ENCODE data around the gene TIMM29. TPM values are rescaled to one million over a fixed set of nuclear protein-coding genes. Genes with fewer than 3 reads are reported as not detected.

Gene TIMM29
- total RNA-seq, 4 donors from 2014 or later, result 7.6 to 40.5 (median 28.5) TPM

GRCh38 chr19:10892256-10892655, 36.4 kb upstream of the TIMM29 start:
- intact Hi-C loops (cut with DNase I; ENCODE audit: low total_unique reads), result no loop called here
- H3K27me3 ChIP-seq, result no peaks in the 10 kb centered on the region
- H3K9me3 ChIP-seq, result no peaks in the 10 kb centered on the region
- peaks cover 0 to 5% of the 10 kb centered on the region in 2 donors for H3K4me1 ChIP-seq
- H3K4me3 ChIP-seq, result no peak overlapping the region
- H3K27ac ChIP-seq, result no peak overlapping the region
- H3K36me3 ChIP-seq, result no peaks in the 10 kb centered on the region
- DNase-seq, result no peak
- no peak for TF ChIP-seq POLR2A (IDR thresholded peaks at IDR 0.05)

DNA sequence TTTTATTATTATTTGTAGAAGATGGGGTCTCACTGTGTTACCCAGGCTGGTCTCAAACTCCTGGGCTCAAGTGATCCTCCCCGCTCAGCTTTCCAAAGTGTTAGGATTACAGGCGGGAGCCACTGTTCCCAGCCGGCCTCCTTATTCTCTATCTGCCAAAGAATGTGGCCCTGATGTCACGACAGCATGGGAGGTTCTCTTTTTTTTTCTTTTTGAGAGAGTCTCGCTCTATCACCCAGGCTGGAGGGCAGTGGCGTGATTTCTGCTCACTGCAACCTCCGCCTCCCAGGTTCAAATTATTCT, 33.7 kb upstream of the TIMM29 start:
- H3K9me3 ChIP-seq, result no peaks in the 10 kb centered on the region
- intact Hi-C loops (cut with DNase I; ENCODE audit: low total_unique reads), result no loop called here
- no peaks in the 10 kb centered on the region for H3K27me3 ChIP-seq
- peaks cover 0 to 5% of the 10 kb centered on the region in 2 donors for H3K4me1 ChIP-seq
- H3K27ac ChIP-seq, result no peak overlapping the region
- H3K36me3 ChIP-seq, result no peaks in the 10 kb centered on the region
- no peak overlapping the region for H3K4me3 ChIP-seq
- no peak for TF ChIP-seq POLR2A (IDR thresholded peaks at IDR 0.05)
- TF ChIP-seq CTCF (IDR thresholded peaks at IDR 0.05), result no peak
- DNase-seq, result no peak

- H3K27me3 ChIP-seq, result no peaks in the 10 kb centered on the region
- TF ChIP-seq POLR2A (IDR thresholded peaks at IDR 0.05), result no peak
- TF ChIP-seq CTCF (IDR thresholded peaks at IDR 0.05), result no peak
- peaks cover 0 to 5% of the 10 kb centered on the region in 2 donors for H3K4me1 ChIP-seq
- no peaks in the 10 kb centered on the region for H3K9me3 ChIP-seq
- no peak overlapping the region for H3K27ac ChIP-seq
- intact Hi-C loops (cut with DNase I; ENCODE audit: low total_unique reads), result no loop called here
- no peak overlapping the region for H3K4me3 ChIP-seq
- no peak for DNase-seq
- no peaks in the 10 kb centered on the region for H3K36me3 ChIP-seq
Observed at GRCh38 chr19:10895363-10895762, 33.2 kb upstream of the TIMM29 start.

DNA sequence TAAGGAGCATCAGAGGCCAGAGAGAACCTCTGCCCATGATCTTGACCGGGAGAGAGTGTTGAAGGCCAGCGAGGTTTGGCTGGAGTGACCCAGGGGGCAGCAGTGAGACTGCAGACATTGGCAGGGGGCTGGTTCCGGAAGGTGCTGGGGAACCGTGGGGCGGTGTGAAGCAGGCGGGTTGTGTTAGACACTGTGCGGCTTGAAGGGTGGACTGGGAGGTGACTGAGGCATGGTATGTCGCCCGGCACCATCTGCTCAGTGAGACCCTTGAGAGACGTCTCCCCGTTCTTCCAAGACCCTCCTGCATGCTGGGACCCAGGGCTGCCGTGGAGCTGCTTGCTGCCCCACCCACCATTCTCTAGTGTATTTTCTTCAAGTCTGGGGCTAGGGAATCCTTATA, 32.7 kb upstream of the TIMM29 start:
- Histone ChIP-seq H3K27ac (no peak overlapping the region), H3K4me3 (no peak overlapping the region), H3K4me1 (peaks cover 0 to 5% of the 10 kb centered on the region in 2 donors), H3K36me3 (no peaks in the 10 kb centered on the region), H3K9me3 (no peaks in the 10 kb centered on the region), H3K27me3 (no peaks in the 10 kb centered on the region)
- intact Hi-C loops (cut with DNase I; ENCODE audit: low total_unique reads), result no loop called here
- no peak for TF ChIP-seq POLR2A (IDR thresholded peaks at IDR 0.05)
- no peak for TF ChIP-seq CTCF (IDR thresholded peaks at IDR 0.05)
- DNase-seq, result no peak

- intact Hi-C loops (cut with DNase I; ENCODE audit: low total_unique reads), result no loop called here
- Histone ChIP-seq H3K4me3 (no peak overlapping the region), H3K27ac (no peak overlapping the region), H3K36me3 (no peaks in the 10 kb centered on the region), H3K4me1 (no peaks in the 10 kb centered on the region), H3K9me3 (no peaks in the 10 kb centered on the region), H3K27me3 (no peaks in the 10 kb centered on the region)
- TF ChIP-seq POLR2A (IDR thresholded peaks at IDR 0.05) (no peak), CTCF (IDR thresholded peaks at IDR 0.05) (no peak)
- DNase-seq, result no peak
Observed at GRCh38 chr19:10896851-10897526, 31.6 kb upstream of the TIMM29 start.

- no peaks in the 10 kb centered on the region for H3K27me3 ChIP-seq
- no peaks in the 10 kb centered on the region for H3K4me1 ChIP-seq
- TF ChIP-seq POLR2A (IDR thresholded peaks at IDR 0.05) (no peak), CTCF (IDR thresholded peaks at IDR 0.05) (no peak)
- no peaks in the 10 kb centered on the region for H3K9me3 ChIP-seq
- H3K4me3 ChIP-seq, result no peak overlapping the region
- no peak for DNase-seq
- intact Hi-C loops (cut with DNase I; ENCODE audit: low total_unique reads), result no loop called here
- H3K36me3 ChIP-seq, result no peaks in the 10 kb centered on the region
- no peak overlapping the region for H3K27ac ChIP-seq
Observed at GRCh38 chr19:10898633-10899032, 30.0 kb upstream of the TIMM29 start.

All from uterus (tissue), 4 donors.